T-cell (primary cell): ENCODE data around the gene CSTF3. TPM values are rescaled to one million over a fixed set of nuclear protein-coding genes. Genes with fewer than 3 reads are reported as not detected.

ENCODE experiments used
- ATAC-seq, 4 experiments: fragments of 200-7000 bp in 3 of 4; fragments of 150-1000 bp in 1 of 4; cut with Tn5 transposase; replicated peaks in 1 of 4; 1 replicate in 3 of 4; 2 replicates in 1 of 4; pipeline ENCODE4 v1.10.0; 2021; ENCODE audit warnings: moderate library complexity in 3 of 4, mild to moderate bottlenecking in 2 of 4, moderate number of reproducible peaks in 1 of 4
- CTCF ChIA-PET, 2 donors: fragments of 300-600 bp; sonication (Branson Sonifier 250); formaldehyde crosslinking; loops; one replicate each; lab custom pipeline; 2022; ENCODE audit warnings: antibody characterized with exemption in 2 of 2; lab: Charles Lee
- POLR2A ChIA-PET, 2 donors: fragments of 300-600 bp; sonication (Branson Sonifier 250); formaldehyde crosslinking; loops; one replicate each; lab custom pipeline; 2022; ENCODE audit warnings: antibody characterized with exemption in 2 of 2; lab: Charles Lee
- DNase-seq, 35 experiments: peaks; one replicate each; pipeline versions ENCODE4 v3.0.0 to v3.0.0-alpha.2; 2013 to 2023
- H3K27ac ChIP-seq: one replicate; pipeline ENCODE4 v1.5.1; 2013; ENCODE audit warnings: low read length
- H3K27me3 ChIP-seq, 2 experiments: replicated peaks in 1 of 2; 1 replicate in 1 of 2; 2 replicates in 1 of 2; pipeline versions ENCODE4 v1.6.1 to v1.7.0; 2013; ENCODE audit warnings: low read length in 1 of 2, mixed read lengths in 1 of 2; ENCODE audit not compliant: control insufficient read depth in 2 of 2, insufficient read depth in 2 of 2; ENCODE audit errors: extremely low read depth in 1 of 2
- H3K36me3 ChIP-seq, 2 donors: 1 replicate in 1 of 2; 2 replicates in 1 of 2; pipeline versions ENCODE4 v1.6.1 to v1.7.0; 2013; ENCODE audit warnings: low read length in 1 of 2; ENCODE audit not compliant: control insufficient read depth in 2 of 2, insufficient read depth in 1 of 2; ENCODE audit errors: extremely low read depth in 1 of 2
- H3K4me1 ChIP-seq, 2 experiments: 1 replicate in 1 of 2; 2 replicates in 1 of 2; pipeline versions ENCODE4 v1.6.1 to v1.7.0; 2013; ENCODE audit warnings: low read length in 2 of 2, mixed read lengths in 1 of 2; ENCODE audit not compliant: insufficient read depth in 2 of 2, control insufficient read depth in 1 of 2; ENCODE audit errors: extremely low read depth in 1 of 2
- H3K4me3 ChIP-seq, 2 donors: 1 replicate in 1 of 2; 2 replicates in 1 of 2; pipeline versions ENCODE4 v1.5.1 to v1.7.0; 2013; ENCODE audit warnings: mild to moderate bottlenecking in 2 of 2, low read length in 1 of 2, moderate library complexity in 1 of 2; ENCODE audit not compliant: control insufficient read depth in 1 of 2; ENCODE audit errors: extremely low read depth in 1 of 2
- H3K9me3 ChIP-seq: 2 replicates; pipeline ENCODE4 v1.7.0; 2013
- H3K27ac Mint-ChIP-seq, 2 donors: one replicate each; pipeline ENCODE4 v1.8.0; 2020 to 2021; ENCODE audit warnings: mild to moderate bottlenecking in 2 of 2, mixed read lengths in 2 of 2
- H3K27me3 Mint-ChIP-seq, 2 donors: one replicate each; pipeline ENCODE4 v1.8.0; 2021 to 2022; ENCODE audit warnings: mixed read lengths in 2 of 2
- H3K36me3 Mint-ChIP-seq: one replicate; pipeline ENCODE4 v1.8.0; 2021; ENCODE audit warnings: mixed read lengths
- H3K4me1 Mint-ChIP-seq, 3 donors: one replicate each; pipeline ENCODE4 v1.8.0; 2020 to 2022; ENCODE audit warnings: mixed read lengths in 3 of 3, mild to moderate bottlenecking in 1 of 3
- H3K4me3 Mint-ChIP-seq, 3 donors: one replicate each; pipeline ENCODE4 v1.8.0; 2020 to 2022; ENCODE audit warnings: mild to moderate bottlenecking in 3 of 3, mixed read lengths in 3 of 3, moderate library complexity in 3 of 3
- H3K9me3 Mint-ChIP-seq, 3 donors: one replicate each; pipeline ENCODE4 v1.8.0; 2020 to 2022; ENCODE audit warnings: mixed read lengths in 3 of 3
- WGBS: methylation state at CpG from one replicate; pipeline ENCODE4 v1.1.5; 2013; ENCODE audit warnings: missing lambda C conversion rate; ENCODE audit not compliant: insufficient coverage; 5-methylcytosine and 5-hydroxymethylcytosine counted together
- total RNA-seq, 35 experiments: library from RNA in 6 of 35; stranded (reverse) in 6 of 35; fragments of 120-200 nt in 1 of 35; gene quantifications; one replicate each; pipeline versions ENCODE4 v1.2.1 to v1.2.4 and lab custom pipeline; 2013 to 2026

Gene CSTF3
- total RNA-seq, 5 donors from 2014 or later (not counting 1 experiment from before 2014, with no cell fraction given): 17.3 to 27.1 (median 24.9) TPM

GRCh38 chr11:33157103-33158027 lies 3.9 kb downstream of the CSTF3 start:
- H3K27ac Mint-ChIP-seq: peak overlapping the region in 1 of 2 donors; percentile 28

GRCh38 chr11:33151399-33151798 lies 9.9 kb downstream of the CSTF3 start:
- ATAC-seq (no peak), DNase-seq (no peak)
- peaks cover 40 to 47% (median 45%) of the 10 kb centered on the region in 3 donors for H3K4me1 Mint-ChIP-seq
- H3K27ac Mint-ChIP-seq: no peak overlapping the region
- WGBS: no CpG with 5 or more reads among the region's 5 CpGs
- ChIA-PET CTCF (interaction anchor here (0.6 to 0.7 kb wide), 3 partner anchors 10 to 18 kb away, joined by 3 to 6 read pairs (median 4); partner anchors contain the start of gene CSTF3 (in 1 of the 2)), POLR2A (interaction anchor here in 1 of 2 donors (0.6 kb wide), 1 partner anchor 22 kb away, joined by 3 read pairs; no protein-coding TSS in a partner anchor)
- H3K27me3 Mint-ChIP-seq: no peaks in the 10 kb centered on the region
- peaks cover 0 to 9% of the 10 kb centered on the region in 2 donors for H3K36me3 ChIP-seq
- peaks cover 25% of the 10 kb centered on the region for H3K36me3 Mint-ChIP-seq
- H3K27ac ChIP-seq: no peak overlapping the region
- no peaks in the 10 kb centered on the region for H3K9me3 ChIP-seq
- H3K9me3 Mint-ChIP-seq: no peaks in the 10 kb centered on the region
- H3K4me1 ChIP-seq: peaks cover 2 to 9% of the 10 kb centered on the region in 2 experiments
- no peak overlapping the region for H3K4me3 Mint-ChIP-seq
- H3K27me3 ChIP-seq: no peaks in the 10 kb centered on the region
- H3K4me3 ChIP-seq: no peak overlapping the region

More at GRCh38 chr11:33157103-33158027, 3.9 kb downstream of the CSTF3 start:
- ATAC-seq (no peak), DNase-seq (no peak)
- no peaks in the 10 kb centered on the region for H3K9me3 Mint-ChIP-seq
- Histone ChIP-seq H3K36me3 (no peaks in the 10 kb centered on the region), H3K4me3 (no peak overlapping the region), H3K27ac (no peak overlapping the region), H3K9me3 (no peaks in the 10 kb centered on the region), H3K4me1 (peaks cover 19 to 22% of the 10 kb centered on the region in 2 experiments), H3K27me3 (no peaks in the 10 kb centered on the region)
- peak overlapping the region; percentile 14 to 97 (median 36) for H3K4me3 Mint-ChIP-seq
- peaks cover 66 to 77% (median 76%) of the 10 kb centered on the region in 3 donors for H3K4me1 Mint-ChIP-seq
- peaks cover 25% of the 10 kb centered on the region for H3K36me3 Mint-ChIP-seq
- WGBS: no CpG with 5 or more reads among the region's 5 CpGs
- no peaks in the 10 kb centered on the region for H3K27me3 Mint-ChIP-seq
- ChIA-PET CTCF (no interaction called here), POLR2A (no interaction called here)

GRCh38 chr11:33147559-33147958 lies 13.7 kb downstream of the CSTF3 start:
- WGBS: no CpG with 5 or more reads among the region's 5 CpGs
- H3K27ac Mint-ChIP-seq: no peak overlapping the region
- Histone ChIP-seq H3K27me3 (no peaks in the 10 kb centered on the region), H3K4me3 (no peak overlapping the region), H3K4me1 (peaks cover 0 to 7% of the 10 kb centered on the region in 2 experiments), H3K27ac (no peak overlapping the region), H3K9me3 (no peaks in the 10 kb centered on the region), H3K36me3 (peaks cover 0 to 9% of the 10 kb centered on the region in 2 donors)
- ChIA-PET CTCF (no interaction called here), POLR2A (no interaction called here)
- H3K4me3 Mint-ChIP-seq: no peak overlapping the region
- no peak for DNase-seq
- no peak for ATAC-seq
- peaks cover 23% of the 10 kb centered on the region for H3K36me3 Mint-ChIP-seq
- no peaks in the 10 kb centered on the region for H3K27me3 Mint-ChIP-seq
- no peaks in the 10 kb centered on the region for H3K9me3 Mint-ChIP-seq
- H3K4me1 Mint-ChIP-seq: peaks cover 31 to 36% (median 34%) of the 10 kb centered on the region in 3 donors

GRCh38 chr11:33135768-33136443 lies 25.4 kb downstream of the CSTF3 start:
- H3K36me3 Mint-ChIP-seq: peaks cover 23% of the 10 kb centered on the region
- ATAC-seq: no peak
- no peaks in the 10 kb centered on the region for H3K27me3 ChIP-seq
- no CpG with 5 or more reads among the region's 4 CpGs for WGBS
- H3K27me3 Mint-ChIP-seq: no peaks in the 10 kb centered on the region
- ChIA-PET CTCF (no interaction called here), POLR2A (interaction anchor here in 1 of 2 donors (0.6 kb wide), 1 partner anchor 57 kb away, joined by 4 read pairs; no protein-coding TSS in a partner anchor)
- peaks cover 0 to 5% of the 10 kb centered on the region in 2 experiments for H3K4me1 ChIP-seq
- no peak overlapping the region for H3K4me3 Mint-ChIP-seq
- no peak overlapping the region for H3K4me3 ChIP-seq
- H3K9me3 Mint-ChIP-seq: no peaks in the 10 kb centered on the region
- H3K4me1 Mint-ChIP-seq: peaks cover 0 to 14% (median 11%) of the 10 kb centered on the region in 3 donors
- H3K36me3 ChIP-seq: peaks cover 0 to 12% of the 10 kb centered on the region in 2 donors
- H3K27ac Mint-ChIP-seq: no peak overlapping the region
- DNase-seq: no peak
- H3K9me3 ChIP-seq: no peaks in the 10 kb centered on the region
- no peak overlapping the region for H3K27ac ChIP-seq

- H3K27me3 Mint-ChIP-seq: no peaks in the 10 kb centered on the region
- no peaks in the 10 kb centered on the region for H3K9me3 Mint-ChIP-seq
- CTCF ChIA-PET: interaction anchor here in 1 of 2 donors (0.5 kb wide), 1 partner anchor 710 kb away, joined by 5 read pairs; no protein-coding TSS in a partner anchor
- peaks cover 0 to 14% (median 11%) of the 10 kb centered on the region in 3 donors for H3K4me1 Mint-ChIP-seq
- peaks cover 3 to 9% of the 10 kb centered on the region in 2 donors for H3K36me3 ChIP-seq
- no peak overlapping the region for H3K27ac Mint-ChIP-seq
- POLR2A ChIA-PET: no interaction called here
- no peak overlapping the region for H3K4me3 Mint-ChIP-seq
- ATAC-seq: no peak
- peaks cover 0 to 5% of the 10 kb centered on the region in 2 experiments for H3K4me1 ChIP-seq
- H3K4me3 ChIP-seq: no peak overlapping the region
- no CpG with 5 or more reads among the region's 1 CpG for WGBS
- no peak for DNase-seq
- no peaks in the 10 kb centered on the region for H3K9me3 ChIP-seq
- H3K27ac ChIP-seq: no peak overlapping the region
- no peaks in the 10 kb centered on the region for H3K27me3 ChIP-seq
- peaks cover 20% of the 10 kb centered on the region for H3K36me3 Mint-ChIP-seq
Observed at GRCh38 chr11:33135216-33135615, 26.1 kb downstream of the CSTF3 start.

- peaks cover 0 to 14% (median 11%) of the 10 kb centered on the region in 3 donors for H3K4me1 Mint-ChIP-seq
- Histone ChIP-seq H3K4me1 (peaks cover 0 to 5% of the 10 kb centered on the region in 2 experiments), H3K27ac (no peak overlapping the region), H3K27me3 (no peaks in the 10 kb centered on the region), H3K4me3 (no peak overlapping the region), H3K36me3 (peaks cover 4 to 7% of the 10 kb centered on the region in 2 donors), H3K9me3 (no peaks in the 10 kb centered on the region)
- ATAC-seq (no peak), DNase-seq (no peak)
- H3K9me3 Mint-ChIP-seq: no peaks in the 10 kb centered on the region
- WGBS: no CpG with 5 or more reads among the region's 3 CpGs
- no peak overlapping the region for H3K27ac Mint-ChIP-seq
- POLR2A ChIA-PET: no interaction called here
- no peaks in the 10 kb centered on the region for H3K27me3 Mint-ChIP-seq
- H3K4me3 Mint-ChIP-seq: no peak overlapping the region
- CTCF ChIA-PET: no interaction called here
- peaks cover 14% of the 10 kb centered on the region for H3K36me3 Mint-ChIP-seq
Observed at GRCh38 chr11:33134276-33134675, 27.0 kb downstream of the CSTF3 start.
